HUES48 (cell line): ENCODE data around the gene ARHGAP6.
A peak's percentile ranks its signal among the peaks of the same experiment; 100 is the strongest.

Experiments
- H3K27ac ChIP-seq: one replicate; pipeline ENCODE4 v1.7.0; 2013; ENCODE audit warnings: low read depth, low read length, inconsistent platforms
- H3K27me3 ChIP-seq: 2 replicates; pipeline ENCODE4 v1.6.1; 2013; ENCODE audit warnings: mild to moderate bottlenecking, low read length; ENCODE audit not compliant: control insufficient read depth, insufficient read depth
- H3K36me3 ChIP-seq: 2 replicates; pipeline ENCODE4 v1.6.1; 2013; ENCODE audit warnings: low read length; ENCODE audit not compliant: control insufficient read depth, insufficient read depth
- H3K4me1 ChIP-seq: 2 replicates; pipeline ENCODE4 v1.6.1; 2013; ENCODE audit warnings: mild to moderate bottlenecking, low read length; ENCODE audit not compliant: control insufficient read depth, insufficient read depth
- H3K4me3 ChIP-seq: 2 replicates; pipeline ENCODE4 v1.5.1; 2013; ENCODE audit warnings: mild to moderate bottlenecking, low read depth, low read length
- H3K9ac ChIP-seq: 2 replicates; pipeline ENCODE4 v1.6.1; 2013; ENCODE audit warnings: mild to moderate bottlenecking, low read depth, low read length, moderate library complexity
- H3K9me3 ChIP-seq: 2 replicates; pipeline ENCODE4 v1.6.1; 2013; ENCODE audit warnings: low read length; ENCODE audit not compliant: control insufficient read depth, insufficient read depth

Gene ARHGAP6

GRCh38 chrX:11672213-11672612 lies 6.5 kb upstream of the ARHGAP6 start:
- H3K36me3 ChIP-seq: no peaks in the 10 kb centered on the region
- peaks cover 61% of the 10 kb centered on the region for H3K27me3 ChIP-seq
- no peak overlapping the region for H3K4me3 ChIP-seq
- no peaks in the 10 kb centered on the region for H3K4me1 ChIP-seq
- no peak overlapping the region for H3K9ac ChIP-seq
- no peaks in the 10 kb centered on the region for H3K9me3 ChIP-seq
- H3K27ac ChIP-seq: no peak overlapping the region

GRCh38 chrX:11670316-11670715 lies 4.6 kb upstream of the ARHGAP6 start:
- Histone ChIP-seq H3K4me3 (no peak overlapping the region), H3K9ac (no peak overlapping the region), H3K4me1 (peaks cover 7% of the 10 kb centered on the region; the same call in 1 of the 2 replicates), H3K36me3 (no peaks in the 10 kb centered on the region), H3K9me3 (no peaks in the 10 kb centered on the region), H3K27me3 (peaks cover 80% of the 10 kb centered on the region), H3K27ac (no peak overlapping the region)

- no peak overlapping the region for H3K4me3 ChIP-seq
- H3K9me3 ChIP-seq: no peaks in the 10 kb centered on the region
- peaks cover 95% of the 10 kb centered on the region for H3K27me3 ChIP-seq
- H3K36me3 ChIP-seq: no peaks in the 10 kb centered on the region
- peaks cover 13% of the 10 kb centered on the region for H3K4me1 ChIP-seq
- H3K27ac ChIP-seq: no peak overlapping the region
- H3K9ac ChIP-seq: no peak overlapping the region
Observed at GRCh38 chrX:11666952-11667685, 1.4 kb upstream of the ARHGAP6 start.

- no peak overlapping the region for H3K9ac ChIP-seq
- no peak overlapping the region for H3K27ac ChIP-seq
- no peaks in the 10 kb centered on the region for H3K9me3 ChIP-seq
- peak overlapping the region; percentile 82 for H3K4me3 ChIP-seq
- H3K27me3 ChIP-seq: peaks cover 97% of the 10 kb centered on the region
- peaks cover 13% of the 10 kb centered on the region for H3K4me1 ChIP-seq
- no peaks in the 10 kb centered on the region for H3K36me3 ChIP-seq
Observed at GRCh38 chrX:11666164-11666563, 444 bp upstream of the ARHGAP6 start.

- Histone ChIP-seq H3K4me3 (peak overlapping the region; percentile 82), H3K27me3 (peaks cover 91% of the 10 kb centered on the region), H3K36me3 (no peaks in the 10 kb centered on the region), H3K9me3 (no peaks in the 10 kb centered on the region), H3K9ac (no peak overlapping the region), H3K27ac (no peak overlapping the region), H3K4me1 (peaks cover 13% of the 10 kb centered on the region)
Observed at GRCh38 chrX:11664211-11665167, 1.2 kb downstream of the ARHGAP6 start.

GRCh38 chrX:11663875-11664210 lies 1.9 kb downstream of the ARHGAP6 start:
- Histone ChIP-seq H3K27me3 (peaks cover 89% of the 10 kb centered on the region), H3K36me3 (no peaks in the 10 kb centered on the region), H3K9ac (no peak overlapping the region), H3K4me1 (peaks cover 13% of the 10 kb centered on the region), H3K27ac (no peak overlapping the region), H3K9me3 (no peaks in the 10 kb centered on the region), H3K4me3 (peak overlapping the region; percentile 82)

GRCh38 chrX:11655282-11656015 lies 10.3 kb downstream of the ARHGAP6 start:
- no peak overlapping the region for H3K4me3 ChIP-seq
- H3K27ac ChIP-seq: no peak overlapping the region
- no peak overlapping the region for H3K9ac ChIP-seq
- peaks cover 30% of the 10 kb centered on the region for H3K27me3 ChIP-seq
- no peaks in the 10 kb centered on the region for H3K4me1 ChIP-seq
- no peaks in the 10 kb centered on the region for H3K36me3 ChIP-seq
- H3K9me3 ChIP-seq: no peaks in the 10 kb centered on the region

GRCh38 chrX:11648705-11649519 lies 16.8 kb downstream of the ARHGAP6 start:
- Histone ChIP-seq H3K27me3 (peaks cover 7% of the 10 kb centered on the region), H3K4me1 (no peaks in the 10 kb centered on the region), H3K36me3 (no peaks in the 10 kb centered on the region), H3K4me3 (no peak overlapping the region), H3K9ac (no peak overlapping the region), H3K27ac (no peak overlapping the region), H3K9me3 (no peaks in the 10 kb centered on the region)

GRCh38 chrX:11647138-11647537 lies 18.6 kb downstream of the ARHGAP6 start:
- no peak overlapping the region for H3K27ac ChIP-seq
- H3K4me3 ChIP-seq: no peak overlapping the region
- H3K36me3 ChIP-seq: no peaks in the 10 kb centered on the region
- H3K27me3 ChIP-seq: peaks cover 6% of the 10 kb centered on the region; the same call in 1 of the 2 replicates
- H3K4me1 ChIP-seq: no peaks in the 10 kb centered on the region
- H3K9me3 ChIP-seq: no peaks in the 10 kb centered on the region
- no peak overlapping the region for H3K9ac ChIP-seq

GRCh38 chrX:11641349-11642065 lies 24.2 kb downstream of the ARHGAP6 start:
- peaks cover 6% of the 10 kb centered on the region; the same call in 1 of the 2 replicates for H3K27me3 ChIP-seq
- H3K4me3 ChIP-seq: no peak overlapping the region
- no peaks in the 10 kb centered on the region for H3K9me3 ChIP-seq
- no peak overlapping the region for H3K27ac ChIP-seq
- H3K36me3 ChIP-seq: no peaks in the 10 kb centered on the region
- H3K4me1 ChIP-seq: no peaks in the 10 kb centered on the region; the same call in 1 of the 2 replicates
- no peak overlapping the region for H3K9ac ChIP-seq
